RPMI8226 (cell line): ENCODE measurements around the gene MIEN1.
"Not testable (repeated sequence)": the region's sequence is repeated elsewhere in the genome, so short reads cannot be mapped to it uniquely, and the experiment has no call there.

Source experiments
- DNase-seq: peaks from one replicate; pipeline ENCODE4 v3.0.0-alpha.2; 2015

Gene MIEN1

DNA sequence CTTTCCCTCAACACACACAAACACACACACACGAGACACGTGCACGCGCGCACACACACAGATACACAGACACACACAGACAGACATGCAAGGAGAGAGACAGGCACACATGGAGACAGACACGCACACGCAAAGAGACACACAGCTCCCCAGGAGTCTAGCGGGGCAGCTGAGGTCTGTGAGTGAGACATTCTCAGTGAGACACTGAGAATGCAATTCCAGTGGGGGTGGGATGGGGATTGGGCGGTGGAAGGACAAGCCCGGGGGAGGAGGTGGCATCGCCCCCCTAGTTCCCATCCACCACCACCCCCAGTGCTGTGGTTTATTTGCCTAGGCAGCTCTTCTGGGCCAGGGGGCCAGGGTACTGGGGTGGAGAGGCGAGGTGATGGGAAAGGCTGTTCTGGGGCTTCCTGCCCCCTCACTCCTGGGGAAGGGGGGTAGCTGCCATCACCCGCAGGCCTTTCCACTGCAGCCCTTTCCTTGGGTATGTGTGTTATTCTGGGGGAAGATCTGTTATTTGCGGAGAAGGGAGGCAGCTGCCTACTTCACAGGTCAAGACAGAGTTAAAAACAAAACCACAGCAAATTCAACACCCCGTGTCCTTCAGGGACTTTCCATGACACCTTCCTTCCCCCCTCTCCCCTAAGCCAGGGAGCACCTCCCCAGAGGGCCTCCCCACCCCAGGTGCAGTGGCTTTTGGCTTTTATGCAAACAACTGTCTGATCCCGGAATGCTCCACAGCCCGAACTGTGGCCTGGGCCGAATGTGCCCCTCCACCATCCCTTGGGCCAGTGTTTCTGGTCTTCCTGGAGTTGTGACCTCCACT, 25.4 kb upstream of the MIEN1 start:
- peak; percentile 87 for DNase-seq

DNA sequence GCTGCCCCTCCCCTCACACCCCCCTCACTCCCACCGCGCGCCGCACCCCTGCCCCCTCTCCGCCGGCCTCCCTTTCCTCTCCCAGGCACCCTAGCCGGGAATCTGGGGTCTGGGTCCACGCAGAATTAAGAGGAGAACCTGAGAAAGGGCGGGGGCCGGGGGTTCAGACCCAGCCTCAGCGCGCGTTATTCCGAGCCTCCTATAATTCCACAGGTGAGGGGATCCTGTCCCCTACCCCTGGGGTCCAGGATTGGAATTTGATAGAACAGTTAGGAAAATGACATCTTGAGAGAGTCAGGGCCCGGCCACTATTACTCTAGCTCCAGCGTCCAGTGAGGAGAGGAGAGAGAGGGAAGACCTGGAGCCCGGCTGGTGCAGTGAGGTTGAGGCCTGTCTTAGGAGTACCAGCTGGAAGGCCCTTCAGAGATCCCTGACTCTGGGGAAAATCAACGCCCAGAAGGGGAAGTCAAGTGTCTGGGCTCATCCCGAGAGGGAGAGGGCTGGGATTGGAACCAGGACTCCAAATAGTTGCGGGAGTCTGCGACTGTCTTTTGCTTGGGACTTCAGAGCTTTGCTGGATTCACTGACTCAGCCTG, 24.7 kb upstream of the MIEN1 start:
- peak; percentile 51 for DNase-seq

DNA sequence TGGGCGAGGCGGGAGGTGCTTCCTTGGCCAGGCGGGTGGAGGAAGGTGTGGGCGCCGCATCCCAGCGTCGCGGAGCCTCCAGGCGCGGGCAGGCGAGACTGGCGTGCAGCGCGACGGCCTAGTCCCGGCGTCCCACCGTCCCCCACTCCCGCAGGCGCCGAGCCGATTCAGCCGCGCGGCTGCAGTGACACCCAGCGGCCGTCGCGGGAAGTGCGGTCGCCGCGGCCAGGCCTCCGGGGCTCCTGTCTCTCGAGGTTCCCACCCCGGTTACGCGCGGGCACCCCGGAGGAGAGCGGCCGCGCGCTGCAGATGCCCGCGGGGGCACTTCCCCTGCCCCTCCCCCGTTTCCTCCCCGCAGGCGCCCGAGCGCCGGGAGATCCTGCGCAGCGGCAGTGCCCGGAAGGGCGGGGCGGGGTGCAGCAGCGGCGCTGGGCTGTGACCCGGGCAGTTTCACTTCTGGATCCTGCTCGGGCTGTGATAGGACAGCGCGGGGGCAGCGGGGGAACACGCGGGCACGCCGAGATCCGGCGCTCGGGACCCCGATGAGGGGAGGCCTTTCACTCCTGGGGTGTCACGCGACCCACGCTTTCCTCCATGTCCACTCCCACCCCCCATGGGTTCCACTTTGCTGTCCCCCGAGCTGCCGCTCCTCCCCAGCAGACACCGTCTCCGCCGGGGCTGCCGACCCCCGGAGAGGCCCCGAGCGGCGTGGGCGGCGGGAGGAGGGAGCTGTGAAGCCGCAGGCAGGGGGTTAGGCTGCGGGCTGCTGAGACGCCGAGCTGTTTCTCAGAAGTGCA, 24.0 kb upstream of the MIEN1 start:
- DNase-seq: peak; percentile 98

DNA sequence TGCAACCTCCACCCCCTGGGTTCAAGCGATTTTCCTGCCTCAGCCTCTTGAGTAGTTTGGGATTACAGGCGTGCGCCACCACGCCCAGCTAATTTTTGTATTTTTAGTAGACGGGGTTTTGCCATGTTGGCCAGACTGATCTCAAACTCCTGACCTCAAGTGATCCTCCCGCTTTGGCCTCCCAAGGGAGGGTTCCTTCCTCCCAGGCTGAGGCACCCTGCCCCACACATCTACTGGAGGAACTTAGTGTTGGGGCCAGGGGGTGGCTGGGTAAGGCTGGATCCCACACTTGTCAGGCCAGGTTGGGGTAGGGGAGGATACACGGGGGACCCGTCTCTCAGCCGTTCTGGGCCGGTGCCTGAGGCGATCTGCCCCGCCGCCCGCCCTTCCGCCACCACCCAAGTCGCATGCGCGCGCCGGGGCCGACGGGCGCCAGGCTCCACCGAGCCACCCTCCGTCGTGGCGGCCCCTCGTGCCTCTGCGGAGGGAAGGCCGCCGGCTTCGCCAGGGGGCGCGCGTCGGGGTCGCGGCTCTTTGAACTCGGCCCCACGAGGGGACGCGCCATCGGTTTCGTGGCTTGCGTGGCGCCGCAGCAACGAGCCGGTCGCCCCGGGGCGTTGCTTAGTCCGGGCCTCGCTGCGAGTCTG, 23.3 kb upstream of the MIEN1 start:
- peak; percentile 71 for DNase-seq

DNA sequence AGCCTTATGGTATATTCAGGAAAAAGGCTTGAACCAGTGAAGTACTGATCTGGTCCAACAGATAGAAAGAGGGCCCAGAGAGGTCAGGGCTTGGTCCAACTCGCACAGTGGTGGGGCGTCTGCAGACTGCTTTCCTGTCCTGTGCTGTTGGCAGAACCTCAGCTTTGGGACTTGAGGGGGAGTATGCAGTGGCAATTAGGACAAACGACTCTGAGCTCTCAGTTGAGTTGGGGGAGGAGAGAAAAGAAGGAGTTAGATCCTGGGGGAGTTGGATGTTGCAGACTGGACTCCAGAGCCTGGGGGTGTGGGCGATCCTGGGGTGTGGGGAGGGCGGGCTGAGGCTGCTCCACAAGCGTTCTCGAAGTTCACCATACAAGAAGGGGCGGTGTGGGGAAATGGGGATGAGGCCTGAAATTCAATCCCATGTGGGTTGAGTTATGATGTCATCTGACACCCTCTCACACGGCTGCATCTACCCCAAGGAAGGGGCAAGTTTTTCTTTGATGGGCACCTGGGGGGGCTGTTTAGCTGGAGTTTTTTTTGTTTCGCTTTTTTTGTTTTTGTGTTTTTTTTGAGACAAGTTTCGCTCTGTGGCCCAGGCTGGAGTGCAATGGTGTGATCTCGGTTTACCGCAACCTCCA, 22.0 kb upstream of the MIEN1 start:
- DNase-seq: no peak

DNA sequence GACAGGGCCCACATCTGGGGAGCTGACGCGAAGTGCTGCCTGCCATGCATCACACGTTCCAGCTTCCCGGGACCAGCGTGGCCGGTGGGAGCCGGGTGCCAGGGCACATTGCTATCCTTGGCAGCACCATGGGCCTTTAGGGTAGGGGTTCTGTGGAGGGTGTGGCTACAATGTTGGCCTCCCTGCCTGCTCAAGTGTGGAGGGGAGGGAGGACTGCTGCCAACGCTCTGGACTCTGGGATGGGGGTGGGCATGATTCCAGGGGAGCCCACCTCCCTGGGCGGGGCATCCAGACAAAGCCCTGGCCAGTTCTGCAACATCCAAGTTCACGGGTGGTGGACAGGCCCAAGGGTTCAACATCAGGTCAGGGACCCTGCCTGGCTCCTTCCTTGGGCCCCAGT, 21.3 kb upstream of the MIEN1 start:
- no peak for DNase-seq

DNA sequence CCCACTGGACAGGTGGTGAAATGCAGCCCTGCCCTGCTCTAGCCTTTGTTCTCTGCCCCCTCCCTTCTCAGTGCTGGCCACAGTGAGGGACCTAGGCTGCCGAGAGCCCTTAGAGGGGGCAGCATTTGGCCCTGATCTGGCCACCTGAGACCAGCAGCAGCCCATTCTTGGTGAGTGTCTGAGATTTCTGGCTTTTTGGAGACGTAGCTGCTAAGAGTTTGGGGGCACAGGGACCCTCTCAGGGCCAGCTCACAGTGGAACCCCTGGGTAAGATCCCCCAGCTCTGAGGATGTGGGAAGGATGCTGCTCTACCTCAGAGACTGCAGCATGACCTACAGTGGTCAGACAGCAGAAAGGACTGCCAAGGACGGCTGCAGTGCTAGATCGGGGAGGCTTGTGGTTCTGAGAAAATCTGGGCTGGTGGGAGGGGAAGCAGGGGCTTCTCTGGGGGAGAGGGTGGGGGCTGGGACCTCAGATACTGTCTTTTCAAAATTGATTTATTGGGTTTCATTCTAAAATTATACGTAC, 20.7 kb upstream of the MIEN1 start:
- no peak for DNase-seq

DNA sequence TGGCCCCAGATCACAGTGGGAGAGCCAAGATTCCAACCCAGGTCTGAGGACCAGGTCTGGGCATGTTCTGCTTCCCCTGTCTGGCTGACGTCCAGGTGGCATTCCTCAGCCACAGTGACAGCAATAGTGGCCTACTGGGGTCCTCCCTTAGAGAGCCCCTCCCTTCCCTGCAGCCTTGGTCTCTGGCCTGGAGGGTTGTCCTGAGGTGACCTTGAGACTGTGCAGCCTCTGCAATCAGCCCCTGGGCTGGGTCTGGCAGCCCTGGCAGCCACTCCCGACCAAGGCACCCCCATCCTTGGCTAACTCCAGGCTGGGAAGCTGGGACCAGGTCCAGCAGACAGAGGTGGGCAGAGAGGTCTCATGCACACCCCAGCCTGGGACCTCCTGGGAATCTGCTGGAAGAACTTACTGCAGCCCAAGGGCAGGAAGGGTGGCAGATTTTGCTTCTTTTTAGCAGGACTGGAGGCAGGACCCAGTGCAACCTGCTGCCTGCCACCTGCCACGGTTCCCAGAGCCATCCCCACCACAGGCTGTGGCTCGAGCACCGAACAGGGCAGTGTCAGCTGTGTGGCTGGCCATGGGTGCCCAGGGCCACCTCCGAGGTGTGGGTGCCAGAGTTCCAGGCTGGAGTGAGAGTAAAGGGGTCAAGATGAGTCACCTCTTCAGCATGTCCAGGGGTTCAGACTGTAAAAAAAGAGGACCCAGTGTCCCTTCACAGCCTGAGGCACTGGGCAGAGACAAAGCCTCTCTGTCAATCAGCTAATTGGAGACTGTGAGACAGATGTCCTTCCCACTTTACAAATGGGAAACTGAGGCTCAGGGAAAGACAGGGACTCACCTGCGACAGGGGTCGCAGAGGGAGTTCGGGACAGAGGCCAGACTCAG, 20.0 kb upstream of the MIEN1 start:
- DNase-seq: no peak

DNA sequence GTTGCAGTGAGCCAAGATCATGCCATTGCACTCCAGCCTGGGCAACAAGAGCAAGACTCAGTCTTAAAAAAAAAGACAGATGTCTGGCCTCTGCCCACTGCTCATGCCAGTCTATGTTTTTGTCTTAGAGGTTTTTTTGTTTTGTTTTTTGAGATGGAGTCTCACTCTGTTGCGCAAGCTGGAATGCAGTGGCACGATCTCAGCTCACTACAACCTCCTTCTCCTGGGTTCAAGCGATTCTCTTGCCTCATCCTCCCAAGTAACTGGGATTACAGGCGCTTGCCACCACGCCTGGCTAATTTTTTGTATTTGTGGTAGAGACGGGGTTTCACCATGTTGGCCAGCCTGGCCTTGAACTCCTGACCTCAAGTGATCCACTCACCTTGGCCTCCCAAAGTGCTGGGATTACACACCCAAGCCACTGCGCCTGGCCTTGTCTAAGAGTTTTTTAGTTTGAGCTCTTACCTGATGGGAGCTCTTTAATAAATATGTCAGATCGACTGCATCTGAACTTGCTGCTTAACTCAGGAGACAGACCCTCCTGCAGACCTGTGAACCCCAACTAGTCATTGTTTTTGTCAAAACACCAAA, 18.2 kb upstream of the MIEN1 start:
- not testable (repeated sequence) for DNase-seq

DNA sequence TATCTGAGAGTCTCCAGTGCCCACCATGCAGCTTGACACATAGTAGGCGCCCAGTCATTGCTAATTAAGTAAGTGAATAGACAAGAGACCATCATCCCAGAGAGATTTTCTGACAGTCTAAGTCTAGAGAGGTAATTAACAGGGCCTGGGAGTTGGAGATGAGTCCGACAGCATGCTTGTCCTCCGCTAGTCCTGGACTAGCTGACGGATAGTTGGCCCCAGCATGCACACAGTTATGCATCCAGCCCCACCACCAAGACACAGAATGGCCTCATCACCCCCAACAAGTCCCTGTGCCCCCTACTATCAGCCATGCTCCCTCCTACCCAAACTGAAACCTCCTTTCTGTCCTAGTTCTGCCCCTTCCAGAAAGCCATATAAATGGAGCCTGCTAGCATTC, 17.4 kb upstream of the MIEN1 start:
- no peak for DNase-seq

DNA sequence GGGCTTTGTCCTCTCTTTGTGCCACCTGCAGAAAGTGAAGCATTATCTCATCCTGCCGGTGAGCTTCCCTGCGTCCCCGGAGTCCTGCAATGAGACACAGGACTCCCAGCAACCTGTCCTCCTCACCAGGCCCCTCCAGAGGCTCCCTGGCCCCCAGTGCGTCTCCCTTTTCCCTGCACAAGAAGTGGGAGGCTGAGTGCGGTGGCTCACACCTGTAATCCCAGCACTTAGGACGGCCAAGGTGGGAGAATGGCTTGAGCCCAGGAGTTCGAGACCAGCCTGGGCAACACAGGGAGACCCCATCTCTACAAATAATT, 15.8 kb upstream of the MIEN1 start:
- DNase-seq: no peak

DNA sequence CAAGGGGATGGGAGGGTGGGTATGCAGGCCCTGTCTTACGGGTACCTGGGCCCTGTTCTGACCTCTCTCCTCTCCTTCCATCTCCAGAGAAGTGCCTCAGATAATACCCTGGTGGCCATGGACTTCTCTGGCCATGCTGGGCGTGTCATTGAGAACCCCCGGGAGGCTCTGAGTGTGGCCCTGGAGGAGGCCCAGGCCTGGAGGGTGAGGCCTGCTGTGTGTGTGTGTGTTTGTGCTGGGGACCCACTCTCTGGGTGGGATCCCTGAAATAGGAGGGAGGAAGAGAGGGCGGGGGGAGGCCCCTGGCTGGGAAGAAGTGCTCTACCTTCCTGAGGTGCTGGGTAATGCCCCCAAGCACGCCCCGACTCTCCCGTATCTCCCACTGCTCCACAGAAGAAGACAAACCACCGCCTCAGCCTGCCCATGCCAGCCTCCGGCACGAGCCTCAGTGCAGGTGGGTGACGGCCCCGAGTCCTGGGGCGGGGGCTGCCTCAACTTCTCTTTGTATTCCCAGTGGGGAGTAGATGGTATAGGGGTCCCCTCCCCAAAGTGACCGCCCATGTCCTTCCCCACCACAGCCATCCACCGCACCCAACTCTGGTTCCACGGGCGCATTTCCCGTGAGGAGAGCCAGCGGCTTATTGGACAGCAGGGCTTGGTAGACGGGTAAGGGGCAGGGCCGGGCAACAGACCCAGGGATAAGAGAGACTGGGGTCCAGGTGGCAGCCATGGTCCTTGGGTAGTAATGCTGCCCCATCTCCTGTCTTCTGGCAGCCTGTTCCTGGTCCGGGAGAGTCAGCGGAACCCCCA, 15.2 kb upstream of the MIEN1 start:
- no peak for DNase-seq

DNA sequence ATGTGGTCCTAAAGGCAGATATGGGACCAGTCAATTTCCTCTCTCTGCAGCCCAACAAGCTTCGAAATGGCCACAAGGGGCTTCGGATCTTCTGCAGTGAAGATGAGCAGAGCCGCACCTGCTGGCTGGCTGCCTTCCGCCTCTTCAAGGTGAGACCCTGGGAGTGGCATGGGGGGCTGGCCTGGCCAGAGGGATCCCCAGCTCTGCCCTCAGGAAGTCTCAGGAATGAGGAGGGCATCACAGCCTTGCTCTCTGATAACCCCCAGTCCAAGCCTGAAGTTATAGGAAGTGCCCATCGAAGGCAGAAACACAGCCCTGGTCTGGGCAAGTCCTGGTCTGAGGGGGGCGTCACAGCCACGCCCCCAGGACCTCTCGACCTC, 14.5 kb upstream of the MIEN1 start:
- DNase-seq: no peak

DNA sequence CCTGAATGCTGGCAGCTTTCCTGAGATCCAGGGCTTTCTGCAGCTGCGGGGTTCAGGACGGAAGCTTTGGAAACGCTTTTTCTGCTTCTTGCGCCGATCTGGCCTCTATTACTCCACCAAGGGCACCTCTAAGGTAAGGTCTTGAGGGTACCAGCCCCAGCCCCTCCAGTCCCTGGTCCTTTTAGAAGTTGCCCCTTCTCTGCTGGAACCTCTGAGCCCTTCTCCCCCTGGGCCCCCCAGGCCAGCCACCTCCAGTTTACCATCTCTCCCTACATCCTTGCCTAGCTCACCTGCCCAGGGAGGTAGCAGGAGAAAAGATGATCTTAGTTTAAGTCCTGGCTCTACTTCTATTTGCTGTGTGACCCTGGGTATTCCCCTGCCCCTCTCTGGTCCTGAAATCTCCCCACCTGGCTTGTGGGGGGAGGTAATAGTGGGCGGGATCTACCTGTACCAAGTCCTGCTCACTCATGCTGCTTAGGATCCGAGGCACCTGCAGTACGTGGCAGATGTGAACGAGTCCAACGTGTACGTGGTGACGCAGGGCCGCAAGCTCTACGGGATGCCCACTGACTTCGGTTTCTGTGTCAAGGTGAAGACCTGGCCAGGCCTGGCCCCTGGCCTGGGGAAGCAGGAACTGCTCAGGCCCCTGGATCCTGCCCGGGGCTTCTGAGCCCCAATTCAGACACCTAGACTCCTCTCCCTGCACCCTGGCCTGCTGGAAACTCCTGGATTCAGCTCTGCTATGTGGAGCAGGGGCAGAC, 13.9 kb upstream of the MIEN1 start:
- no peak for DNase-seq

DNA sequence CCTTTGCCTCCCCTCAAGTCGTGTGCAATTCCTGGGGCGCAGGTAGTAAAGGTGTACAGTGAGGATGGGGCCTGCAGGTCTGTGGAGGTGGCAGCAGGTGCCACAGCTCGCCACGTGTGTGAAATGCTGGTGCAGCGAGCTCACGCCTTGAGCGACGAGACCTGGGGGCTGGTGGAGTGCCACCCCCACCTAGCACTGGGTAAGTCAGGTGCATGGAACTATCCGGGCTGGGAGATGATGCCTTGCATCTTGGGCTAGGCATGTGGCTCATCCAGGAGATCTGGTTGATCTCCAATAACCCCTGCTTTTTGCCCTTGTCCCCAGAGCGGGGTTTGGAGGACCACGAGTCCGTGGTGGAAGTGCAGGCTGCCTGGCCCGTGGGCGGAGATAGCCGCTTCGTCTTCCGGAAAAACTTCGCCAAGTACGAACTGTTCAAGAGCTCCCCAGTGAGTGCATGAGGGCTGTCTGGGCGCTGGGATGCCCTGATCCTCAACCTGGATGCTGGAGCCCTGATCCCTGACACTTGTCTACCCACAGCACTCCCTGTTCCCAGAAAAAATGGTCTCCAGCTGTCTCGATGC, 12.6 kb upstream of the MIEN1 start:
- no peak for DNase-seq

DNA sequence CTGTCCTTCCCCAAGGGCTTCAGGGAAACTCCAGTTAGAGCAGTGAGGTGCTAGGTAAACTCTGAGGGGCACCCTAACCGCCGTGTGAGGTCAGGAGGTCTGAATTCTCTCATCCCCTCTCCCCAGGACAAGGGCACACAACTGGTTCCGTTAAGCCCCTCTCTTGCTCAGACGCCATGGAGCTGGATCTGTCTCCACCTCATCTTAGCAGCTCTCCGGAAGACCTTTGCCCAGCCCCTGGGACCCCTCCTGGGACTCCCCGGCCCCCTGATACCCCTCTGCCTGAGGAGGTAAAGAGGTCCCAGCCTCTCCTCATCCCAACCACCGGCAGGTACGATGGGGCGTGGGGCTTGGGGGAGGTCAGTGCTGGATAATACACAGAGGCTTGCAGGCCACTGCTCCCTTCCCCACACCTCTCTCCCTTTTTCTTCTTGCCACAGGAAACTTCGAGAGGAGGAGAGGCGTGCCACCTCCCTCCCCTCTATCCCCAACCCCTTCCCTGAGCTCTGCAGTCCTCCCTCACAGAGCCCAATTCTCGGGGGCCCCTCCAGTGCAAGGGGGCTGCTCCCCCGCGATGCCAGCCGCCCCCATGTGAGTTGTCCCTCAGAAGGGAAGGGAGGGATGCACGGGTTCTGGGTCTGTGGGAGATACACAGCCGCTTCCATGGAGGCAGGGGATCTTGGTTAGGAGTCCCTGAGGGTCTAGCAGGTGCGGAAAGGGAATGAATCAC, 12.0 kb upstream of the MIEN1 start:
- no peak for DNase-seq

DNA sequence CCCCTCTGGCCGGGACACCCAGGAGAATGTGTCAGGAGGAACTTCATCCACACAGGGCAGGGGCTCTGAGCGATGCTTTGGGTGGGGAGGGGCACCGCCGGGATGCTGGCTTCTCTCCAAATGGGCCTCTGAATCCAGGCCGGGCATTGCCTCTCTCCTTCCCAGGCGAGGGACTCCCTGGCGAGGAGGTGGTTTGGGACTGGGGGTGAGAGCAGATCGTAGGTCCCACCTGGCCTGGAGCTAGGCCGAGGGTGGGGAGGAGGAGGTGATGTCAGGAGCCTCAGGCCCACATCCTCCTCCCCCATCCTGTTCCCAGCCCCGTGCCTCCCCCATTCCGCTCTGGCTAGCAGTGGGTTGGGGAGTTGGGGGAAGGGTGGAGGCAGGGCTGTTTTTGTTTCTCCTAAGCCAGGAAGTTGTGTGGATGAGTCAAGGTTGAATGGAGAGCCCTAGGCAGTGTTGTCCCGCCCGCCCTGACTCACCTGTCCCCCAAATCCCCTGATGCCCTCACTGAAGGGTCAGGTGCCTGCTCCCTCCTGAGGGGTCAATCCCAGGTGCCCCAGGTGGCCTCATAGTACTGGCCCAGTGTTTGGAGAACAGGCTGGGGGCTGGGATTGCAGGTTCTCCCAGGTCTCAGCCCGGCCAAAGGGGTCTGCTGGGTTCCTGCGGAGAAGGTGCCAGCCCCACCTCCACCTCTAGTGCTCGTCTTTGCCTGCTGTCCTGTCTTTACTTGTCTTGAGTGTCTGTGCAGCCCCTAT, 10.2 kb upstream of the MIEN1 start:
- DNase-seq: no peak

DNA sequence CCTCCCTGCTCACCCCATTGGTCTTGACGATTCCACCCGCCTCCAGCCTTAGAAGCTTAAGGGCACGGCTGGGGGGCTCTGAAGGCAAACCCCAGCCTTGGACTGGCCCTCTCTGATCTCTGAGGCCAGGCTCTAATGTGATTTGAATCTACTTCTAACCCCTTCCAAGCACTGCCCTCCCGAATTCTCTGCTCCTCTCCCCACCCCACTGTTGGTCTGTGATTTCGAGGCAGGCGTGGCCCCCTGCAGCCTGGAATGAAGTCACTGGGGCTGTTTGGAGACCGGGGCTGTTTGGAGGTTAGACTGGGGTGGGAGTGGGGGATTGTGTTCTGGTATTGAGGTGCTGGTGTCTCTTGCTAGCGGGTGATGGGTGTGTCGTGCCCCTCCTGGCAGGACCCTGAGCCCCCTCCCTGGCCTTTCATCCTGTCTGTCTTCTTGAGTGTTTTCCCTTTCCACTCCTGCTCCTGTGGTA, 9.6 kb upstream of the MIEN1 start:
- no peak for DNase-seq
